ENCODE results near the gene MCUB.

MCUB gene

DNA sequence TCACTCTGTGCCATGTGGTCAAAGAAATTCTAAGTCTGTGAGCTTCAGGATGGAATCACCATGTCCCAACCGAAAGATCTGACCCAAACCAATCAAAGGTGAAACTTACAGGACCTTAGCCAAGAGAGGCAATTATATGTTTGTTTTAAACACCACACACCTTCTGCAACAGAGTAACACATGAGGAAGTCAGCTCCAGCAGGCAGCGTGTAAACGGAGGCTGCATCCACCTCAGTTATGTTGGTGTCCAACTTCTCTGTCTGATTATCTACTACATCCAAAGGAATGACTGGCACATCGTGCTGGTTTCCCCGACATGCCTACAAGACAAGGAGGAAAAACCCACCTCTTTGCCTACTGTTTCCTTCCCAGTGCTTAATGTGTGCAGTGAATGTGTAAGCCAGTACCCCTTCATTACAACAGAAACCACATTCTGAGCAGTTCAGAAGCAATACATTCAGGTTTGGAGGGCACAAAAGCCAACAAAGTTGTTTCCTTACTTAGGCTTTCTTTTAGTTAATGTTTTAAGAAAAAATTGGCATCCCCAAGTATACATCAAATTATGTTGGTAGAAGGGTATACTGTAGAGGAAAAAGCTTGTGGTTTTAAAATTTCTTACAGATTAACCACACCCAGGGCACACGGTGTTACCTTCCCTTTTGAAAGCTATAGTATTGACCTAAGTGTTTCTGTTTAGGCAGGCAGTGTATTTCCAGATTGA, 130.8 kb downstream of the MCUB start:
- no peak for DNase-seq

DNA sequence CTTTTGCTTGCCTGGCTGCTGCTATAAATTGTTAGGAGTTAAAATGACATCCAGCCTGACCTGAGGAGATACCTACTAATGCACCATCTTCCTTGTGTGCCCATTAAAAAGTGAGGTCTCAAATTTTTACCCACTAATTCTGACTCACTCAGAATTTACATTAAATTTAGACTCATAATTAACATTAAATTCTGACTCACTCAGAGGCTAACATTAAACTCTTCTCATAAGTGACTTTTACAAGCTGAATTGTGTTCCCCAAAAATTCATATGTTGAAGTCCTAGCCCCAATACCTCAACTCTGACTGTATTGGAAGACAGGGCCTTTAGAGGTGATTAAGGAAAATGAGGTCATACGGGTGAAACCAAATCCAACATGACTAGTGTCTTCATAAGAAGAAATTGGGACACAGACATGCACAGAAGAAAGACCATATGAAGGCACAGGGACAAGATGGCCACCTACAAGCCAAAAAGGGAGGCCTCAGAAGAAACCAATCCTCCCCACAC, 131.4 kb downstream of the MCUB start:
- DNase-seq: no peak

DNA sequence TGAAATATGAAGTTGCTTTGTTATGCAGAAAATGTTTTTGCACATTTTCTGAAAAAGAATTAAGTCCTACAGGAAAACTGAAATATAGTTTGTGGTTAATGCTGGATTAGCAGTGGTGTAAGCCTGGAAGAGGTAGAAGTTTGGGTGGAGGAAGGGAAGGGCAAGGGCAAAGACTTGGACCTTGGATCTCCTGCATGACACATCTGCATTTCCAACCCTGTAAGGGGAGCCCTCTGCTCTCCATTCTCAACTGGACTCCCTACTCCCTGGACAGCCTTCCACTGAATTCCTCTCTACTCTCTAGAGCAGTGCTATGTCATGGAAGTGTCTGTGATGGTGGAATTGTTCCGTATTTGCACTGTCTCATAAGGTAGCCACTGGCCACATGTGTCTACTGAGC, 138.6 kb downstream of the MCUB start:
- DNase-seq: no peak

DNA sequence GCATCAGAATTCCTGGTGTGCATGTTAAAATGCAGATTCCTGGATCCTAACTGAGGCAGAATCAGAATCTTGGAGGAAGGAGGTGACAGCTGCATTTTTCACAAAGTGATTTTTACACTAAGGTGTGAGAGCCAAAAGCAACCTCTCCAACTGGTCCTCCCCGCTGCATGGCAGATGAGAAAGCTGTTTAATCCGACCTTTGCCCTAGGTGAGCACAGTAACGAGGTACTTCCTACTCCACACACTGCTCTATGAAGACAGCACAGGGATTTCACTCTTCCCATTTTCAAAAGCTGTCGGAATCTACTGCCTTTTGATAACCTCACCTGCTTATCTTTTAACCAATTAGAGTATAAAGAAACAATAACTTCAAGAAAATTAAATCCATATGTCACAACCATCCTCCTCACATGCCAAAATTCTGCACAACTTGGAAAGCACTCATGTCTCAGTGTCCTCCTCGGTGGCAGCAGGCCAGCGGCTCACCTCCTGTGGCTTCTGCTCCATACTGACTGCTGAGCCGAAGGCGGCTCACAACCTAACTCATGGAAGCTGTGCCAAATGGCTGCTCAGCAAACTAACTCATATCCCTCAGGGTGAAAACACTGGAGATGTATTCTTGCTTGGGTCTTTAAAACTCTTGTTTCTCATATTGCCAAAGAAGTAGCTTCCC, 139.6 kb downstream of the MCUB start:
- DNase-seq: no peak

DNA sequence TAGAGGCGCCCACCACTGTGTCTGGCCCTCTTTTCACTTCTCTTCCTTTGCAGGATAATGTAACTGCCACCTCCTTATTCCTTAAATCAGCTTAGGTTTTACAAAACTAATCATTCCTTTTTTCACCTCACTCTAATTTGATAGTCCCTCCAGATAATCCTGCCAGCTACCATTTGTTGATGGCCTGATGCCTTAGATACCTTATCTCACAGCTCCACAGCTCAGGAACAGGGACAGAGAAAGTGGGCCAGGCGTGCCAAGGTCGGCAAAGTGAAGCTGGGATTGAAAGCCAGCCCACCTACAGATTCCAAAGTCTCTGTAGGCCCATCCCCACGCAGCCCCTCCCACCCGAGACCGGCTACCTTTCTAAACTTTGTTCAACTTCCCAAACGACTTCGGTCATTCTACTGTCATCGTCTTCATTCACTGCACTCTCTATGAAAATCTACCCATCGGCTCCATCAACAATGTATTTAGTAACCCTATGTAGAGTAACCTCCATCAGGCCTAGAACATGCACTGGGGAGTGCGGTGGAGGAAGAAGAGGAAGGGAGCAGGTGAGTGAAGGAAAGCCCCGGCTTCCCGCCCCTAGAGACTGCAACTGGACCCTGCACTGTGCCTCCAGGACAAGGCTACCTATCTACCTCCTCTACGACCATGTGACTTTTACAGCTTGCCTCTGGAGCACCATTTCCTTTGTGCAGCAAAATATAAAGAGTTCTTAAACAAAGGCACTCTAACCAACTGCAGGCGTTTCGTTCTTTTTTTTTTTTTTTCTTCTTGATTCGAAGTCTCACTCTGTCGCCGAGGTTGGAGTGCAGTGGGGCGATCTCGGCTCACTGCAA, 141.7 kb downstream of the MCUB start:
- no peak for DNase-seq

DNA sequence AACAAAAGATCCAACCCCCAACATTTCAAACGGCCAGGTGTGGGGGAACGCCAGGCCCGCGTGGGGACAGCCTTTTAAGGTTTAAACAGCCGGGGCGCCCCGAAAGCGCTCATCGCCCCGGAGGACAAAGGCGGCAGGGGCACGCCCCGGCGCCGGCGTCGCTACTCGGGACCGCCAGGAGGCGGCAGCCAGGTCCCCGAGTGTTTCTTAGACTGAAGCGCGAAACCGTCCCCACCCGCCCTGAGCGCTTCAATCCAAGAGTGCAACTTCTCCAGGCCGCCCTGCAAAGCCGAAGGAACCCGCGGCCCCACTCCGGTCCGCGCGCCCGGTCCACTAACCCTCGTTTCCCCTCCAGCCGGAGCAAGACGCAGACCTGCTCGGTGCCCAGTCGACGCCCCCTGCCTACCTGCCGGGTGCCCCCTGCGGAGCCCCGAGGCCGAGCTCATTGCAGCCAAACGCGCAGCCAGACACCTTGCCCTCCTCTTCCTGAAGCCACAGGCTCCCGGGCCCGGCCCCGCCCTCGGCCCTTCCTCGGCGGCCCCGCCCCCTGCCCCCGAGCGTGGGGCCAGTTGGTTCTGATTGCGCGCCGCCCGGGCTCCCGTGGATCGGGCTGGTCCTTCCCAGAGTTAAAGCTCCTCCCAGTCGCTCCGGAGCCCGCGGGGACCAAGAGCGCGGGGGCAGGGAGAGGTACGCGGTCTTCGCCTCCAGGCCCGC, 143.1 kb downstream of the MCUB start, which contains the start of gene CASP6:
Gene CASP6 (minus strand): TSS at position 496 of the 714 bp plus-strand sequence. CDS start 50 bp downstream, at position 446.
- DNase-seq: peak; percentile 64 to 93

DNA sequence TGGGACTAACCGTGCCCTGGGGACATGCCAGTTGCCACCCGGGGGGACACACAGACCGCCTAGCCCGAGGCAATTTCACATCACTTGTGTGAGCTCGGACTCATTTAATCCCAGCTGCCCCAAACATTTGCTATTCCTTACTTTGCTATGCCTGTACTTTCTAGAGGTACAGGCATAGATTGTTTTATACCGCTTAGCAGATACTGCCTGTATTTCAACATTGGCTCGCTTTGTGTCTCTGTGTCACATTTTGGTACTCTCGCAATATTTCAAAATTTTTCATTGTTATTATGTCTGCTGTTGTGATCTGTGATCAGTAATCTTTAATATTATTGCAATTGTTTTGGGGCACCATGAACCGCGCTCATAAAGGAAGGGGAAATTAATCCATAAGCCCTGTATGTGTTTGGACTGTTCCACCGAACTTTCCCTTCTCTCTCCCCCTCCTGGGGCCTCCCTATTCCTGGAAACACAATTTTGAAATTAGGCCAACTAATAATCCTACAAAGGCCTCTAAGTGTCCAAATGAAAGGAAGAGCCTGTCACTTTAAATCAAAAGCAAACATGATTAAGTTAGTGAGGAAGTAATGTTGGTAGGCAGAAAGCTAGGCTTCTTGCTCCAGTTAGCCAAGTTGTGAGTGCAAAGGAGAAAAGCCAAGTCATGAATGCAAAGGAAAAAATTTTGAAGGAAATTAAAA, 143.8 kb downstream of the MCUB start:
- peak in 1 of 2 donors; percentile 25 for DNase-seq

- no peak for DNase-seq
Observed at GRCh38 chr4:109708435-109708834, 148.4 kb downstream of the MCUB start.

GRCh38 chr4:109708990-109709389, 148.9 kb downstream of the MCUB start:
- no peak for DNase-seq

DNA sequence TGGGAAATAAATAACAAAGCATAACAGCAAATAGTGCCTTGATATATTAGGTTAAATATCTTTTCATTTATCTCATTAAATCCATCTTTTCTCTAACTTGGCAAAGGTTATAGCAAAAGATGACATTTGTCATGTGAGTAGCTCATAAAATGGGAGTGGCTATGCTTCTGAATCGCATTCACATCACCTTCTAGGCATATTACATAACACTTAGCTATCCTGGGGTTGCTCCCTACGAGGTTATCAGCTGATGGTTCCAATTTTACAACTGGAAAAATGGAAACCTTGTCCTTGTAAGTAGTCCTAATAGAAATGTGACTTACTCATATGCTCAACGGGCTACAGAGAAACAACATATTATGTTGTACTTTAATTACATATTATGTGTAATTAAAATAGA, 153.5 kb downstream of the MCUB start:
- DNase-seq: no peak

DNA sequence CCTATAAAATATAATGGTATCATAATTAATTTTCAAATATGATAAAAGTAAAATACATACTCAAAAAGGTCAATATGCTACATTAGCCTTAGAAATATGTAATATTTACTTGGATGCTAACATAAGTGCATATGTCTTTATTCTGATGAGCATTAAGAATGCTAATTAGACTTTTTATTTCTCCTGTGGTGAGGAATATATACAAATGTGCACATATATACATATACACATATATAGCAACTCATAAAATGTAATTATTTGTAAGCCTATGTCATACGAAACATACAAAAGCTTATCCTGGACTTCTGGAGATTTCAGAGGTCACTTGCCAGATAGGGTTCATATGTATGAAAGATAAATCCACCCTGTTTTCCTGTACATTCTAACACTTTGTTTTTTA, 158.7 kb downstream of the MCUB start:
- no peak for DNase-seq

- DNase-seq: no peak
Observed at GRCh38 chr4:109719604-109720003, 159.6 kb downstream of the MCUB start.

DNA sequence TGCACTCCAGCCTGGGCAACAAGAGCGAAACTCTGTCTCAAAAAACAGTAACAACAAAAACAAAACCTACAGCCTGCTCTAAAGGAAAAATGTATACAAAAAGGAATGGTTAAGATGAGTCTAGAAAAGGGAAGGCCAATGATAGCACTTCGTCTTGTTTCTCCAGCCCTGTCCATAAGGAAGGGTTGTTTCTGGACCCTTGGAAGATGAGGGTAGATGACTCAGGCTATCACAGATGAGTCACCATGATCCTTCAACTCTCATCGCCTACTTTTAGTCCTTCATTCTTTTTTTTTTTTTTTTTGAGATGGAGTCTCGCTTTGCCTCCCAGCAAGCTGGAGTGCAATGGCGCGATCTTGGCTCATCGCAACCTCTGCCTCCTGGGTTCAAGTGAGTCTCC, 161.0 kb downstream of the MCUB start:
- no peak for DNase-seq

DNA sequence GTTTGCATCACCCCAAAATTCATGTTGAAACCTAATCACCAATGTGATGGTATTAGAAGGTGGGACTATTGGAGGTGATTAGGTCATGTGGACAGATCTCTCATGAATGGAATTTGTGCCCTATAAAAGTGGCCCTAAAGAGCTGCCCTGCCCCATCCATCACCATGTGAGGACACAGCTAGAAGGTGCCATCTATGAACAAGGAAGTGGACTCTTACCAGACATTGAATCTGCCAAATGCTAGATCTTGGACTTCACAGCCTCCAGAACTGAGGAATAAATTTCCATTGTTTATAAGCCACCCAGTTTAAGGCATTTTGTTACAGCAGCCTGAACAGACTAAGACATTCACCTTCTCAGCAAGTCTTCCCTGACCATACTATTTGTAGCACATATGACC, 162.3 kb downstream of the MCUB start:
- DNase-seq: no peak

- DNase-seq: no peak
Observed at GRCh38 chr4:109723110-109723509, 163.1 kb downstream of the MCUB start.

- no peak for DNase-seq
Observed at GRCh38 chr4:109728385-109728784, 168.3 kb downstream of the MCUB start.

DNA sequence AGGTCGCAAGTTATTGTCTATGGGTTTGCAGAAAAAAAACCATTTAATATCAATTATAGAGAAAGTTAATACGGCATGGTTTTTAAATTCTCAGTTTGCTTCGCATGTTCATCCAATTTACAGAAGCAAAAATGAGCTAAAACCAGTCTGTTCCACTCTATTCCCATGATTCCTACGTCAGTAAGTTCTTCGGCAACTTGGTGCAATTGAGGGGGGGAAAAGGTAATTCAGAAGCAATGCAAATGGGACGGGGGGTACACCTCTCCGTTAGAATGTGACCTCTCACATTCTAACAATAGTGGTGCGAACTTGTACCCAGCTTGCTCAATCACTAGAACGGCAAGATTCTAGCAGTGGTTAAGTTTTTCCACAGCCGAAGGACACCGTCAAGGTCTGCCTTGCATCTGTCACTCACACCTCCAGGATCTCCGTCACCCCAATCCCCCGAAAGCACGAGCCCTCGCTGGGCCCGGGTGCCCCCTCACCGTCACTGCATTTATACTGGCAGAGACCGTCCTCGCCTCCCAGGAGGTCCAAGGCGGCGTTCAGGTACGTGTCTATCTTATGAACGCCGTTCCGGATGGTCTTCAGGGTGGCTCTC, 169.2 kb downstream of the MCUB start:
- peak in 1 of 2 donors; percentile 53 for DNase-seq

DNA sequence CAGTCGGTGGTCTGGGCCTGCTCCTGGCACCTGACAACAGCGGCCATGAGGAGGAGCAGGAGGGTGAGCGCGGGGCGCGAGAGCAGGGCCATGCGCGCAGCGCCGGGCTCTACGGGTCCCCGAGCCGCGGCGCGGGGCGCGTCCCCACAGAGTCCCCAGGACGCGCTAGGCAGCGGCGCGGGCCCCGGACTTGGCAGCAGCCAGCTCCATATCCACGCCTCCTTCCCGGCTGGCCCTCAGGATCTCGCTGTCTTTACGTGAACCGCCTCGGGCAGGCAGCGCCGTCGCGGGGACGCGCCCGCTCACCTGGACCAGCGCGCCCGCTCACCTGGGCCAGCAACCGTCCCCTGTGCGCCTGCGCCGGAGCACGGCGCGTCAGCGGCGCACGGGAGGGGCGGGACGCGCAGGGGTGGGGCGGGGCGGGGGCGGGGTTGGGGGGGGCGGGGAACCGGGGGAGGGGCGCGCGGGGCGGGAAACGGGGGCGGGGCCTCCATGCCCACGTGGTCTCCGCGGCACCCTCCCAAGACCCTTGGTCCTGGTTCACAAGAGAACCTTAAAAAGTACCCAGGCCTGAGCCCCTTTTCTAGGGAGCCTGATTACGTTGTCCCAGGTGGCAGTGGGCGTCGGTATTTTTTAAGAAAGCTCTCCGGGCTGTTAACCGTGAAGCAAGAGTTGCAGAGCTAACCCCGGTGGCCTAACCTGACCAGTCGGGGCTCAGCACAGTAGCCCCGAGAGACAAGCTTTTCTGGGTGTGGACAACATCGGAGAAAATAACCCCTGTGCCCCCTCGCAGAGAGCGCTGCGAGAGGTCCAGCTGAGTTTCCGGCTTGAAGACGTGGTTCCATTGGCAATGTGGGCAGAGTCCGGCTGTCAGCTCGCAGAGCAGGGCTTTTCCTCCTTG, 169.9 kb downstream of the MCUB start, which contains the start of gene PLA2G12A:
Gene PLA2G12A (minus strand): TSS at position 353 of the 901 bp plus-strand sequence. CDS start 261 bp downstream, at position 92.
- peak; percentile 10 to 71 for DNase-seq

DNA sequence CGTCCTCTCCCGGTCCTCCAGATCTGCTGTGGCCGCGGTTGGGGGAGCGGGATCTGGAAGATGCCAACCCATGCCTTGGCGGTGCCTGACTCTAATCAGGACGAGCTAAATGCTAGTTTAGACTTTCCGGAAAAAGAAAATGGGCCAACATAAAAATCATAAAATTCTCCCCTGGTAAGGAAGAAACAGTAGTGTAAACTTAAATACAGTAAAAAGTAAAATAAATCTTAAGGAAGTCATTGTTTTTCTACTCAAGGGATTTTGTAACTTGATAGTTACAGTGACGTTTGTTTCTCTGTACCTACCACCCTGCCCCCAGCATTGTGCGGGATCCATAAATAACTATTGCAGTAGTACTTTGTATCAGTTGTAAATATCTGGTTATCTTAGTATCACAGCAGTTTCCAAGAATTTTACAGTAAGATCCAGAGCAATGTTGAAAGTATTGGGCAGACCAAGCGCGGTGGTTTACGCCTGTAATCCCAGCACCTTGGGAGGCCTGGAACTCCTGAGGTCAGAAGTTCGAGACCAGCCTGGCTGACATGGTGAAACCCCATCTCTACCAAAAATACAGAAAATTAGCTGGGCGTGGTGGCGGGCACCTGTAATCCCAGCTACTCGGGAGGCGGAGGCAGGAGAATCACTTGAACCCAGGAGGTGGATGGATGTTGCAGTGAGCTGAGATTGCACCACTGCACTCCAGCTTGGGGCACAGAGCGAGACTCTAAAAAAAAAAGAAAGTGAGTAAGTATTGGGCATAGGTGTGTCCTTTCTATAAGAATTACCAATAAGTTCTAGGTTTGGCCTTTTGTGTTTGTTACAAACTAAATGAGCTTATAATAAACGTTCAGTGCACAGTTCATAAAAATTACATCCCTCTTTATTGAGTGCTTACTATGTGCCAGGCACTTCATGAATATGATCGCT, 170.8 kb downstream of the MCUB start:
- no peak for DNase-seq

All from bone marrow (tissue), 2 donors.